ENCODE data around the gene AHCYL1. TPM values are rescaled to one million over a fixed set of nuclear protein-coding genes. Genes with fewer than 3 reads are reported as not detected.

Gene AHCYL1
- total and polyA plus RNA-seq, 2 experiments from 2014 or later = 56.2 to 97.6 TPM

DNA sequence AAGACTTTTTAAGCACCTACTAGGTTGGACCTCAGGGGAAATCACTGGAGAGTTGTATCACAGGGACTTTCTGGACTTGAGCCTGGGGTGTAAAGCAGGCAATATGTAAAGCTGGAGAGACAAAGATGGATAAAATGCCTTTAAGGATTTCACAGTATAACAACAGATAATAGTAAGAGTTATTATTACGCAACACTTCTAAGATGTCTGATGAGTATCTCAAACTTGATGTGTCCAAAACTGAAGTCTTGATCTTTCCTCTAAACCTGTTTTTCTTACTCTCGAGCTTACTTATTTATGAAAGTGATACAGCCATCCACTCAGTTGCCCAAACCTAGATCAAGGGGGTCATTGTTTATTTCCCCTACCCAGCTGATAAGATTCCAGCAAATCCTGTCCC, 47.8 kb downstream of the AHCYL1 start:
- Histone ChIP-seq H2AFZ (no peak overlapping the region), H3K4me3 (no peak overlapping the region), H3K4me2 (no peak overlapping the region), H4K20me1 (ENCODE audit: insufficient read depth, poor library complexity, severe bottlenecking) (peaks cover 20% of the 10 kb centered on the region), H3K36me3 (replicated peaks; ENCODE audit: insufficient read depth, low read depth) (no peaks in the 10 kb centered on the region), H3K9me3 (ENCODE audit: low read depth) (no peaks in the 10 kb centered on the region), H3K27me3 (no peaks in the 10 kb centered on the region), H3K79me2 (peaks cover 24% of the 10 kb centered on the region), H3K9me2 (replicated peaks; ENCODE audit: insufficient read depth) (no peaks in the 10 kb centered on the region), H3K27ac (no peak overlapping the region), H3K4me1 (ENCODE audit: insufficient read depth) (peaks cover 6% of the 10 kb centered on the region)
- DNase-seq (ENCODE audit: low spot score) = no peak
- TF ChIP-seq EZH2 (IDR thresholded peaks at IDR 0.05; ENCODE audit: borderline replicate concordance) (no peak), CTCF (IDR thresholded peaks at IDR 0.05; ENCODE audit: poor library complexity) (no peak), EZH2phosphoT487 (IDR thresholded peaks at IDR 0.05; ENCODE audit: low read depth, severe bottlenecking, unreplicated experiment) (no peak)
- 90% methylated on average over 2 of the region's 2 CpGs for WGBS (ENCODE audit: low lambda C conversion rate, missing lambda C conversion rate)

GRCh38 chr1:110033421-110033820, 48.9 kb downstream of the AHCYL1 start:
- 88% methylated on average over 5 of the region's 5 CpGs for WGBS (ENCODE audit: low lambda C conversion rate, missing lambda C conversion rate)
- TF ChIP-seq EZH2 (IDR thresholded peaks at IDR 0.05; ENCODE audit: borderline replicate concordance) (no peak), CTCF (IDR thresholded peaks at IDR 0.05; ENCODE audit: poor library complexity) (no peak), EZH2phosphoT487 (IDR thresholded peaks at IDR 0.05; ENCODE audit: low read depth, severe bottlenecking, unreplicated experiment) (no peak)
- Histone ChIP-seq H2AFZ (peak overlapping the region; percentile 75), H3K27ac (no peak overlapping the region), H3K9me2 (replicated peaks; ENCODE audit: insufficient read depth) (no peaks in the 10 kb centered on the region), H4K20me1 (ENCODE audit: insufficient read depth, poor library complexity, severe bottlenecking) (peaks cover 24% of the 10 kb centered on the region), H3K4me2 (no peak overlapping the region), H3K36me3 (replicated peaks; ENCODE audit: insufficient read depth, low read depth) (no peaks in the 10 kb centered on the region), H3K27me3 (no peaks in the 10 kb centered on the region), H3K4me3 (no peak overlapping the region), H3K4me1 (ENCODE audit: insufficient read depth) (peaks cover 6% of the 10 kb centered on the region), H3K79me2 (peaks cover 28% of the 10 kb centered on the region), H3K9me3 (ENCODE audit: low read depth) (no peaks in the 10 kb centered on the region)
- DNase-seq (ENCODE audit: low spot score) = no peak

DNA sequence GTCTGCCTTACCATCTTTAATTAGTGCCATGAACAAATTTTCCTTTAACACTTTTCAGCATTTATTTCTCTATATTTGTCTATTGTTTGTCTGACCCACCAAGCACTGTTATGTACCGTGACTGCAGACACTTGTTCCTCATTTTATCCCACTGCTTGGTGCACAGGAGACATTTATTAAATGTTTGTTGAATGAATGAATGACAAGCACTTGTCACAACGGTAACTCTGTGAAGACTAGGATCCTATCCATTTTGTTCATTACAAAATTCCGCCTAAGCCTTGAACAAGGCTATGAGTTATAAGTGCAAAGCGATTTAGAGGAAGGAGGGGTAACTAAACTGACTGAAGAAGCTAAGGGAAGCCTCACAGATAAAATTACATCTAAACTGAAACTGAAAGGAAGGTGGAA, 49.5 kb downstream of the AHCYL1 start:
- Histone ChIP-seq H3K9me3 (ENCODE audit: low read depth) (no peaks in the 10 kb centered on the region), H3K27ac (peak overlapping the region; percentile 72), H3K27me3 (no peaks in the 10 kb centered on the region), H3K36me3 (replicated peaks; ENCODE audit: insufficient read depth, low read depth) (no peaks in the 10 kb centered on the region), H3K4me2 (peak overlapping the region; percentile 72), H4K20me1 (ENCODE audit: insufficient read depth, poor library complexity, severe bottlenecking) (peaks cover 24% of the 10 kb centered on the region), H2AFZ (peak overlapping the region; percentile 75), H3K9me2 (replicated peaks; ENCODE audit: insufficient read depth) (no peaks in the 10 kb centered on the region), H3K4me1 (ENCODE audit: insufficient read depth) (peaks cover 6% of the 10 kb centered on the region), H3K4me3 (no peak overlapping the region), H3K79me2 (peaks cover 28% of the 10 kb centered on the region)
- 73% methylated on average over 4 of the region's 4 CpGs for WGBS (ENCODE audit: low lambda C conversion rate, missing lambda C conversion rate)
- no peak for DNase-seq (ENCODE audit: low spot score)
- no peak for TF ChIP-seq EZH2 (IDR thresholded peaks at IDR 0.05; ENCODE audit: borderline replicate concordance)
- no peak for TF ChIP-seq EZH2phosphoT487 (IDR thresholded peaks at IDR 0.05; ENCODE audit: low read depth, severe bottlenecking, unreplicated experiment)
- no peak for TF ChIP-seq CTCF (IDR thresholded peaks at IDR 0.05; ENCODE audit: poor library complexity)

Measured in hepatocyte (in vitro differentiated cells).